Epithelial cell of esophagus (primary cell): ENCODE measurements around the gene BCAR3.
A peak's percentile ranks its signal among the peaks of the same experiment; 100 is the strongest.

Experiments used
- DNase-seq: peaks from one replicate; pipeline ENCODE4 v3.0.0; 2010; ENCODE audit warnings: low read depth
- H3K4me3 ChIP-seq: 2 replicates; pipeline ENCODE4 v1.5.1; 2011; ENCODE audit warnings: mild to moderate bottlenecking, low read length, control low read depth
- TF ChIP-seq, protein P1 (sequence below): IDR thresholded peaks from 2 replicates; pipeline ENCODE4 v1.5.1; 2011; ENCODE audit warnings: low read depth, mild to moderate bottlenecking, low read length, control low read depth, inconsistent platforms; ENCODE audit not compliant: insufficient read depth; ENCODE audit errors: missing control alignments

Gene BCAR3

DNA sequence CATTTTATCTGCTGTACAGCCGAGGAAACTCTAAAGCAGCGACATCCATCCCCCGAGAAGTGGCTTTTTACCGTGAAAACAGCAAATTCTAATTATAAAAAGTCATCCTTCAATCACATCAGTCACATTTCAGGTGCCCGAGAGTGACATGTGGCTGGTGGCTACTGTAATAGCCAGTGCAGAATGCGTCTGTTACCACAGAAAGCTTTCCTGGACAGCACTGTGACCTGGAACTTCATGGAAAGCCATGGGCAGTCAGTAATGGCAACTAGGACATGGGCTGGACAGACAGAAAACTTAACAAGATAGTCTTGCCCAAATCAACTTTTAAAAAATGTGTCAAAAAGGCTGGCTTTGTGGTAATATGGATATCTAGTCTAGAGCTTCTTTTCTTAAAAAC is 106.6 kb downstream of the BCAR3 start:
- DNase-seq: no peak
- TF ChIP-seq, protein P1, sequence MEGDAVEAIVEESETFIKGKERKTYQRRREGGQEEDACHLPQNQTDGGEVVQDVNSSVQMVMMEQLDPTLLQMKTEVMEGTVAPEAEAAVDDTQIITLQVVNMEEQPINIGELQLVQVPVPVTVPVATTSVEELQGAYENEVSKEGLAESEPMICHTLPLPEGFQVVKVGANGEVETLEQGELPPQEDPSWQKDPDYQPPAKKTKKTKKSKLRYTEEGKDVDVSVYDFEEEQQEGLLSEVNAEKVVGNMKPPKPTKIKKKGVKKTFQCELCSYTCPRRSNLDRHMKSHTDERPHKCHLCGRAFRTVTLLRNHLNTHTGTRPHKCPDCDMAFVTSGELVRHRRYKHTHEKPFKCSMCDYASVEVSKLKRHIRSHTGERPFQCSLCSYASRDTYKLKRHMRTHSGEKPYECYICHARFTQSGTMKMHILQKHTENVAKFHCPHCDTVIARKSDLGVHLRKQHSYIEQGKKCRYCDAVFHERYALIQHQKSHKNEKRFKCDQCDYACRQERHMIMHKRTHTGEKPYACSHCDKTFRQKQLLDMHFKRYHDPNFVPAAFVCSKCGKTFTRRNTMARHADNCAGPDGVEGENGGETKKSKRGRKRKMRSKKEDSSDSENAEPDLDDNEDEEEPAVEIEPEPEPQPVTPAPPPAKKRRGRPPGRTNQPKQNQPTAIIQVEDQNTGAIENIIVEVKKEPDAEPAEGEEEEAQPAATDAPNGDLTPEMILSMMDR: no peak
- H3K4me3 ChIP-seq: no peak overlapping the region

DNA sequence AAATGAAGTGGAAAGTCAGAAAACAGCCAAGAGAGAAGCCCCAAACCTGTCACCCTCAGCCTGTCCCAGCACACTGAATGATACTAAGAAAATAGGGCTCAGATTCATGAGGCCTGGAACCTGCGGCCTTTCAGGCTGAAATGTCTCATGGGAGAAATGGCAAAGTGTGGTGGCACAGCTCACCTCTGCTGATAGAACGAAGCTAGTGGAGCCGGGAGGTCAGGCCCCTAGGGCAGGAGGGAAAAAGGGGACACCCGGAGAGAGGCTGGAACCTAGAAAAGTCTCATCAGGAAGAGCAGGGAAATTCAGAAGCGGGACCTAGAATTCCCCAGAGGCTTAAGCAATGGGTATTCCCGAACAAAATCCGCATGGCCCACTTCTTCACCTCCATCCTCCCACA is 107.1 kb downstream of the BCAR3 start:
- no peak overlapping the region for H3K4me3 ChIP-seq
- TF ChIP-seq, protein P1: no peak
- no peak for DNase-seq

DNA sequence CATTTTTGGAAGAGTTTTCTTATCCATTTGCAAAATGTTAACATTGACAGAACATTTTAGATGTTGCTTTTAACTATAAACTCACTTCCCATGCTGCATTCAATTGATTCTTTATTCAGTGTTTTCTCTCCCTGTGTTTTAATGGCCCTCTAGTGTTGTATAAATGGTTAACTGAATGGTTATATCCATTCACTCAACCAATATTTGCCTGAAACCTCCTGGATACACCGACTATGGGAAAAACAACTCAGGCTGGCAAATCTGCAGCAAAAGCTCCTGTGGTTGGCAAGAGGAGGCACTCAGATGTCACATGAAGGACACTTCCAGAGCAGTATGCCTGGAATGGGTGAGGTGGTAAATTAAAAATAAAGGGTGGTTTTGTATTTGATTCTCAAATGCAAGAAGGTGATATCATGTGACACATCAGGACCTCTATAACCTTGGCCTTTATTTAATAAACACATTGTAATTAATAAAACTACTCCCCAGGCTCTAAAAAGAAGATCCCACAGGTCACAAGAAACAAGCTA is 107.6 kb downstream of the BCAR3 start:
- no peak for DNase-seq
- TF ChIP-seq, protein P1: no peak
- no peak overlapping the region for H3K4me3 ChIP-seq

DNA sequence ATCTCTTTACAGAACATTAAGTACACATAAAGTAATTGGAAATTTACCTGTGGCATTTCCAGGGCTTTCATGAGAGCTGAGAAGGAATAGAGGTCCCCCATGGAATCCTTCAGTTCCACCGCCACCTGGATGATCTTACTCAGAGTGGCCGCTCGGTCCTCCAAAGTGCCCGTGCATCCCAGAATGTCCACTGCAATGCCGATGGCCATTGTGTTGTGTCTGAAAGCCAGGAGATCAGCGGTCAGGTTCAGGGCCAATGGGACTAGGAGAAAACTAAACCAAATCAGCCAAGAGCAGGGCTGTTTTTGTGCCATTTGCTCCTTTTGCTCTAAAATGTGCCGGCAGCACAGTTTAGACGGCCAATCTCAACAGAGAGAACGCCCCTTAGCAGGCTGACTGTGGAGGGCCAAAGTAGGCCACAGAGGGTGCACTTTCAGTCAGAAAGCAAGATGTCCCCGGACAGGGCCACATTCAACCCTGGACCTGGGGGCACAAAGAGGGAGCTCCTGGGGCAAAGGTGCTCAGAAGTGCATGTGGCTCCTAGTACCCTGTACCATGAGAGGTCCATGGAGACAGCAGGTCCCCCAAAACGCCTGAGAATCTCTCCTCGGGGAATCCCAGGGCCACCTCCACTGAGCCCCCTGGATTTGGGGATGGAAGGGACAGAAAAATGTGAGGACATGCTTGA is 109.9 kb downstream of the BCAR3 start:
- DNase-seq: no peak
- H3K4me3 ChIP-seq: no peak overlapping the region
- TF ChIP-seq, protein P1: no peak

DNA sequence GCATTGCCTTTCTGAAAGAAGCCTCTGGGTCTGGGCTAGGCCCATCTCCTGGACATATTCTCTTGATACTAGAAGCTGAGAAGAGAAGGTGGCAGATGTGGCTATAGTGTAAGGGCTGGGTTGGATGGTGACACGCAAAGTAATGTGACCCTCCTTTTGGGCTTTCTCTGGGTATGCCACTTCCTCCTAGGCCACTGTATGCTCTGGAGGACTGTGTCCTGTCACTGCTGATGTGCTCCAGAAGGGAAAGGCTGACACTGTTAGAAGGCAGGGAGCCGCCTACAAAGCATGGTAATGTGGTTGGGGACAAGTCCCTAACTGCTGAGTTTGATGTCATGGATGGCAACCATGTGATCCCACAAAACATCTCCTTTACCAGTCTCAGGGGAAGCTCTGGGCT is 112.1 kb downstream of the BCAR3 start:
- TF ChIP-seq, protein P1: no peak
- no peak overlapping the region for H3K4me3 ChIP-seq
- DNase-seq: no peak

DNA sequence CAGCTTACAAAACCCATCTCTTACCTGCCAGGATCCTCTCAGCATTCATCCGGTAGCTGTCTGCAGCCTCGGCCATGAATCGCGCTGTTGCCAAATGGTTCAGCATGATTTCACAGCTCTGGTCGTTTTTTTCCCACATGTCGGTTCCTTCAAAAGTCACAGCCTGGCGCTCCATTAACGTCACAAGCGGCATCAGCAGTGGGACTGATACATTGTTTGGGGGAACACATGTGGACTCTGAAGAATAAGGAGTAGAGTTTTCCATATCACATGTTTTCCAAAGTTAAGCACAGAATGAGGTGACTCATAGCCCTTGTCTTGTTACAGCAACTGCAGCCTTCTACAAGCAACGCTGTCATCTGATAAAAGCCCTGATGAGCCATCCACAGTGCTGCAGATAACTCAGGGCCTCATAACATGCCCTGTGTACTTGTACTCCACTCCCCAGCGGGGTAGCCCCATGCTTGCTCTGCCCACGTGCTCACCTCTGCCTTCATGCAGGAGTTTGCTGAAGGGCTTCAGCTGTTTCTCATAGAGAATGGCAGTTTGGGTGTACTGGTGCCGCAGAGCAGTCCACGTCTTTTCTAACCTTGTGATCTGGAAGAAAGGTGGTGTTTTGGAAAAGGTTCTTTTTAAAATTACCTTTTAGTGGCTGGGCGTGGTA is 114.2 kb downstream of the BCAR3 start:
- H3K4me3 ChIP-seq: no peak overlapping the region
- DNase-seq: peak; percentile 82
- TF ChIP-seq, protein P1: no peak
